ENCODE results near the gene ATP11B.
A peak's percentile ranks its signal among the peaks of the same experiment; 100 is the strongest.
"Not testable (repeated sequence)": the region's sequence is repeated elsewhere in the genome, so short reads cannot be mapped to it uniquely, and the experiment has no call there.

ATP11B gene

DNA sequence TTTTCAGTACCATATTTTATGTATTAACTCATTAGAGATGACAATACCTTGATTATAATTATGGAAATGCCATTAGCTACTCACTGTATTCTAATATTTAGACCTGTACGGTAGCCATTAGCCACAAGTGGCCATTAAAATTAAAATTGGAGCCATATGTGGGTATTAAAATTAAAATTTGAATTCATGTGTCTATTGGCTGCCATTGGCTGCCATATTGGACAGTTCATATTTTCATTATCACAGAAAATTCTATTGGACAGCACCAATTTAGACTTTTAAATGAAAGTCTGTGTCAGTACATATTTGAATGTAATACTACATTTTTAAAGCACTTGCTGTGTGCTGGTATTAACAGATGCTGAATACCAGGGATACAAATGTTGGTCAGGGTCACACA, 3.0 kb downstream of the ATP11B start:
- no peak for DNase-seq

DNA sequence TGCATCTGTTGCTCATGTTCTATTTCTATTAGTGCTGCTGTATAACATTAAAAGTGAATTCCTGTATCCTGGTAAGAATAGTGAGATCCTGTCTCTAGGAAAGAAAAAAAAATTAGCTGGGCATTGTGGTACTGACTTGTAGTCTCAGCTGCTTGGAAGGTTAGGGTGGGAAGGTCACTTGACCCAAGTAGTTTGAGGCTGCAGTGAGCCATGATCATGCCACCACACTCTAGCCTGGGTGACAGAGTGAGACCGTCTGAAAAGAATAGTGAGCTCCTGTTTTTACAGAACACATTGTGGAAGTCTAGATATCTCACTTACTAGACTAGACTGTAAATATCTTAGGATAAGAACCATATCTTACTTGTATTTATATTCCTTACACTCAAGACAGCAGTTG, 4.6 kb downstream of the ATP11B start:
- DNase-seq, result no peak

- DNase-seq, result not testable (repeated sequence)
Observed at GRCh38 chr3:182799143-182799542, 5.8 kb downstream of the ATP11B start.

GRCh38 chr3:182800508-182800907, 7.2 kb downstream of the ATP11B start:
- DNase-seq, result no peak

DNA sequence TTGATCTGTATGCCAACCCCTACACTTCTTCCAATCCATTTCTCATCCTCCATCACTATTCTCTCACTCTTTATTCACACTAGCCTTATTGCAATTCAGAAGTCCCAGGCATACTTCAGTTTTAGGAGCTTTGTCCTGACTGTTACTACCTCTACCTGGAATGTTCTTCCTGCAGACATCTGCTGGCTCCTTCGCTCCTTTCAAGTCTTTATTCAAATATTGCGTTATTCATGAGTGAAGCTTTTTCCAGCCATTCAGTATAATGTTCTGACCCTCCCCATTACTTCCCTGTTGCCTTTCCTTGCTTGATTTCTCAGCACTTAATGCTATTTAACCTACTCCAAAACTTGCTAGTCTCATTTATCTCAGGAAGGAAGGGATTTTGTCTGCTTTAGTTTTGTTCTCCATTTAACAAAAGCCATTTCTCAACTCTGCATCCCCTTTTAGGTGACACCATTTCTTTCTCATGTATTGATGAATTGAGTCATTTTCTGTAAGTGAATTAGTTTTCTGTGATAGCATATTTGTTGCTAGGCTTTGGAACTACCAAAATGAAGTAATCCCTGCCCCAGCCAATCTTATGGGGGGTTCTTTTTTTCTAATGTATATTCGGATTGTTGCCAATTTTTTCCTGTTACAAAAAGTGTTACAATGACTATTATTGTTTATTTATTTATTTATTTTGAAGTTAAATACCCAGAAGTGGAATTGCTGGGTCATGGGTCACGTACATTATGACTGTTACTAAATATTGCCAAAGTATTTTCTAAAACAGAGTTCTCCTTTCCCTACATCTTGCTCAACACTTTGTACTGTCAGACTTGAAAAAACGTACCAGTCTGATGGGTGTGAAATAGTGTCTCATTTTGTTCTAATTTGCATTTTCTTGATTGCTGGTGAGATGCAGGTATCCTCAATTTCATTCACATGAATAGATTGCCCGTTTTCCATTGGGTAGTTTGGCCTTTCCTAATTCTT, 9.4 kb downstream of the ATP11B start:
- no peak for DNase-seq

DNA sequence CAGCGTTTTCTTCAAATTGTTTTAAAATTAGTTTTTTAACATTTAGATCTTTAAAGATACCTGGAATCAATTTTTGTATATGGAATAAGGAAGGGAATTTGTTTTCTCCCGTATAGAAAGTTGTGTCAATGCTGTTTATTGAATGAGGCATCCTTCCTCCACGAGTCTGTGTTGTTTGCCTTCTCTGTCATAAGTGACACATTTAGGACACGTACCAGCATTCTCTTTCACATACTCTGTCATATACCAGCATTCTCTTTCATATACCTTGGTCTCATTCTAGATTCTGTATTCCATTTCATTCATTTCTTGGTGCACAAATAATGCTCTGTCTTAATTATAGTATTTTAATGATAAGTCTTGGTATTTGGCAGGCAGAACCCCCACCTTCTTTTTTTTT, 10.3 kb downstream of the ATP11B start:
- DNase-seq, result no peak

GRCh38 chr3:182807061-182807460, 13.8 kb downstream of the ATP11B start:
- DNase-seq, result no peak

DNA sequence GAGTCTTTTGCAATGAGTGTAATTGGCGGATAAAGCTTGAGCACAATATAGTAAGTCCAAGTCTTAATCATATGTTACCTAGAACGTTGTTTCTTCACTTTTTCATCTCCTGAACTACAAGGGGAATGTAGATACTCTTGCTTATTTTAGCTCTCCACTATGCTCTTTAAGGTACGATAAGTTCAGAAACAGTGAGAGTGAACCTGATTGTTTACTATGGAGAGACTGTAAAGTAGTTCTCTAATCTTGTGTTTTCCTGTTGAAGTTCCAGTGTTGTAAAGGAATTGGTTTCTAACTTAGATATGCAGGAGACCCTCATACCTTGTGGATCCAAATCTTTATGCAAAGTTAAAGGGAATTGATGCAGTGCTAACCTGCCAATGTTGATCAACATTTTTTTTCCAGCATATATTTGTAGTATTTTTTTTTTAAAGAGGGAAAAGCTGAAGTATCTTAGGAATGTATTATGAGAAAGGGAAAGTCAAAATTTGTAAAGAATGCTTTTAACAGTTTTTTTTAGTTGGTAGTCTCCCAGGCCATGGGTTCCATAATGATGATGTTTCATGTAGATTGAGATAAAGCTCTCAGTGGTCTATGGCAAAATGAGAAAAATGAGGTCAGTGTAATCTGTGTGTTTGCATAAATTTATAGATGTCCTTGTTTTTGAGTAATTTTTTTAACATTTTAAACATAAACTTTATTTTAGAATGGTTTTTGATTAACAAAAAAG, 14.9 kb downstream of the ATP11B start:
- no peak for DNase-seq

- DNase-seq, result no peak
Observed at GRCh38 chr3:182809531-182809930, 16.2 kb downstream of the ATP11B start.

- no peak for DNase-seq
Observed at GRCh38 chr3:182810574-182811268, 17.4 kb downstream of the ATP11B start.

- DNase-seq, result no peak
Observed at GRCh38 chr3:182811269-182811596, 17.9 kb downstream of the ATP11B start.

DNA sequence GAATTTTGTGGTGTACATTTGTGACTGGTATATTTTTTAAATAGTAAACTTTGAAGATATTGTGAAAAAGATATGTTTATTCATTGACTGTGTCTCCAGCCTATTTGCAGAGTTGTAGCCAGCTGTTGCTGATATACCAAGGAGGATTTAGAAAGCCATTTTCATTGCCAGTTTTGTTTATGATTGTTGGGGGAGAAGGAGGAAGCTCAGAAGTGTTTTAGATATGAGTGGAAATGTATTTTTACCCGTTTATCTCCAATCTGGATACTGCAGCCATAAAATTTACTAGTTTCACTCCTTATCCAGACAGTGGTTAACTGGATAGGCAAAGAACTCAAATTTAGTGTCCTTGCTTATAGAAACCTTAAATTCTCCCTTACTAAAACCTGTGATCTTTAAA, 18.8 kb downstream of the ATP11B start:
- no peak for DNase-seq

DNA sequence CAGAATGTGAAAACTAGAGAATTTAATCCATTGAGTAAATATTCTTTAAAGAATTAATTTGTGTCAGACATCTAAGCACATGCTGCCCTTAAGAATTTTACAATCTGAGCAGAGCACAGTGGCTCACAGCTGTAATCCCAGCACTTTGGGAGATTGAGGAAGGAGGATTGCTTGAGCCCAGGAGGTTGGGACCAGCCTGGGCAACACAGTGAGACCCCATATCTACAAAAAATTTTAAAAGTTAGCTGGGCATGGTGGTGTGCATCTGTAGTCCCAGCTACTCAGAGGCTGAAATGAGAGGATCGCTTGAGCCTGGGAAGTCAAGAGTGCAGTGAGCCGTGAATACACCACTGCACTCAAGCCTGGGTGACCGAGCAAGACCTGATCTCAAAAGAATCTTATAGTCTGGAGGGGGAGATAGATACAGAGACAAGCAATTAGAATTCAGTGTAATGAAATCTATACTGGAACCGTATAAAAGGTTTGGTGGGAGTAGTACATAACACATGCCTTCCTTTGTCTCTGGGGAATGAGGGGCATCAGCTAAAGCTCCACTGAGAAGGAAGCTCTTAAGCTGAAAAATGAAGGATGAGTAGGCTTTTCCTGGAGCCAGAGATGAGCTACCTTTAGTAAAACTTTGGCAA, 21.2 kb downstream of the ATP11B start:
- peak; percentile 9 for DNase-seq

DNA sequence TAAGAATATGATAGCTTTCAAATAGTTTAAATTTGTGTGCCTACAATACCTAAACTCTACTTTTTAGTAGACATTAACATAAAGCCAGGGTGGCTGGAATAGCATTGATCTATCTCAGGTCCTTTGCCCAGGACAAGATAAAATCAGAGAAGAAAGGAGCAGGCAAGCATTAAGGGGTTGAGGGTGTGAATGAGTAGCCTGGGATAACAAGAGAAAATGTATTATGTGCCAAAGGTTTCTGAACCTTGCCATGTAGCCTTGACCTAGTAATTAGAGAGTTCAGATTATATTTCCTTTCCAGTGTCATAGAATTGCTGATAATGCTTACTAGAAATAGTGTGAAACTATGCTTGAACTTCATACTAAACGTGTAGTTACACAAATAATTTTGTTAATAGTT, 22.9 kb downstream of the ATP11B start:
- DNase-seq, result no peak

DNA sequence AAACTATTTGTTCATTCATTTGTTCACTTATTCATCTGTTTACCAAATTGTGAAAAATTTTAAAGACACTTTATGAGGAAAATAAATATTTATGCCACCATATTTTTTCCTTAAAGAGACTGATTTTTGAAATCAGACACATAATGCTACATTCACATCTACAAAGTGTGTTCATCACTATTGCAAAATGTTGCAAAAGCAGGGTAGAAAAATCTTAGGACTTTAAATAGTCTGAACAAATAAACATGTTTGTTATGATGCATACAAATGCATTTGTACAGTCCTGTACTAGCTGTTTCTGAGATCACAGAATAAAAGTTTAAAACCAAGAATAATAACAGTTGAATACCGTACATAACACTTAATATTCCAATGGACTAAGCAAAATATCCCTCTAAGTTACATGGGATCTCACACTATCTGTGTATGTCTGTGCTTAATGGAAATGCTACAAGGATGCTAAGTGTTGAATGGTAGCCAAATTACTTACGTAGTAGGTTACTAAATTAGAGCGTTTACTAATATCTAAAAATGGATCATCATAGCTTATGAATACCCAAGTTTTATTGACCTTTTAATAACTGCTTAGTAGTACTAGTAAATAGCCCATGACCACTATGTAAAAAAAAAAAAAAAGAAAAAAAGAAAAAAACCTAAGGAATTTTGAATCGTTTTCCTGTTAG, 25.1 kb downstream of the ATP11B start:
- no peak for DNase-seq

DNA sequence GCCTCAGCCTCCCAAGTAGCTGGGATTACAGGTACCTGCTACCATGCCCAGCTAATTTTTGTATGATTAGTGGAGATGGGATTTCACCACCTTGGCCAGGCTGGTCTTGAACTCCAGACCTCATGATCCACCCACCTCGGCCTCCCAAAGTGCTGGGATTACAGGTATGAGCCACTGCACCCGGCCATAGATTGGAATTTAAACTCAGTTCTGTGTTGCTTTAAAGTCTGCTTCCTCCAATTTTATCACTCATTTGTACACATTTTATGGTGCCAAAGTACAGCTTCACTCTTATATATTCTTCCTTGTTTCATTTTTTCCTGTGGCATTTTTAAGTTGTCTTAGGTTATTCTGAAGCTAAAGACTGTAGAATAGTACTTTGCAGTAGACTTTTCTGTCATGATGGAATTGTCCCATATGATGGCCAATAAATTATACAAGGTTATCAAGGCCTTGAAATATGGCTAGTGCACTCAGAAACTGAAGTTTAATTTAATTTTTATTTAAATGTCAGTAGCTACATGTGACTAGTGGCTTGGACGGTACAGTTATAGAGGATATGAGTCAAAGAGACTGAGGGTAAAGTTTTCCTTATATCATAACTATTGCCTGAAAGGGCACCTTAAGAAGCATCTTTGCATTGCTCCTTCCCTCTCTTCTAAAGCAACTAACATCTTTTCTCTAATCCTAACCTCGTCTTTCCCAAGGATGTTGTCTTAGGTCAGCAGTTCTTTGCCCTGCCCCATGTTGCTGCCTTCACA, 28.1 kb downstream of the ATP11B start:
- no peak for DNase-seq

GRCh38 chr3:182822260-182822659, 29.0 kb downstream of the ATP11B start:
- DNase-seq, result not testable (repeated sequence)

DNA sequence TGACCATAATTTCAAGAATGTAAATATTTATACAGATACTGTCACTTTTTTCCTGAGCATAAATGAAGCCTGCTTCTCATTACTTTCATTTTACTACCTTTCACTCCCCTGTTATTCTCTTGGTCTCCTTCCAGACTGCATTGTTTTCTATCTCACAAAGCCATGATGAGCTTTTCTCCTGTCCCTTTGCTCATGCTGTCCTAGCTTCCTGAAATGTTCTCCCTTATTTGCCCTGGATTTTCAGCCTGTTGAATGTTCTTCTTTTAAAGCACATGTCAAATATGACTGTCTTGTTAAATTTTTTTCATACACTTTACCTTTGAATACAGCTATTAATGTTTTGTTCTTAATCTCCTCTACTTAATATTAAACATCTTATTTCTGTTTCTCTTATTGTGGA, 31.7 kb downstream of the ATP11B start:
- no peak for DNase-seq

DNA sequence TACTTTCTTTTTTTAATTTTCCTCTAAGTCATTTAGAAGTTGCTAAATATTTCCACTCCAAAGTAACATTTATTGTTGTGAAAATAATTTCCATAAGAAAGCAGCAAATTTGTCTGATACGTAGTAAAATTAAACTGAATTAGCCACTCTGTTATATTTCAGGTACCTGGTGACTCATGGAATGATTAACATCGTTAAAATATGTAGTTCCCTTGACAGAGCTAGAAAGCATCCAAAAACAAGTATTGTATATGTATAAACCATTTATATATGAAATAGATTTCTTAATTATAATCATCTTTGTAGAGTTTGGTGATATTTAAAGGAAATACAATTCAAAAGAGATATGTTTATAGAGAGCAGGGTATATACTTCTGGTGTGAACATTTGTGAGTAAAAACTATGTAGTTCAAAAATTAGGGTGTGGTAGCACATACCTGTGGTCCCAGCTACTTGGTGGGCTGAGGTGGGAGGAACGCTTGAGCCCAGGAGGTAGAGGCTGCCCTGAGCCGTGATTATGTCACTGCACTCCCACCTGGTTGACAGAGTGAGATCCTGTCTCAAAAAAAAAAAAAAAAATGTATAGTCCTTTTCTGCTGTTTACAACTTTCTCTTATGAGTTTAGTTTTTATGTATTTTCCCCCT, 36.6 kb downstream of the ATP11B start:
- DNase-seq, result no peak

- DNase-seq, result no peak
Observed at GRCh38 chr3:182837855-182838454, 44.7 kb downstream of the ATP11B start.

DNA sequence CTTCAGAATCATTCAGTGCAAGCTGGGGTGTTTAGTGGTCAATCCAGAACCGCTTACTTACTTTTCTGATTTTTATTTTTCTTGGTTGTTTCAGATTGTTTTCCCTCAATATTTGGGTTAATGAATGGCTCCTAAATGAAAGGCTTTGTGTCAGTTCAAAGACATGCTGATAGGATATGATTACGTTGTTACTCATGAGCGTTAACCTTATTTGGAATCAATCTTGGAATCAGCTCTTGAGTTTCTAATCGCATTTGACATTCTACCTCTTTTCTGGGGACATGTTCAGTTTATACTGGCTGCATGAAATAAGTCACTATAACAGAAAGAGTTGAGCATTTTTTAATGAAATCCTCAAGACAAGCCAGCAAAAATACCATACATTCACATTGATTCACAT, 50.2 kb downstream of the ATP11B start:
- no peak for DNase-seq
